Astrocyte of the spinal cord (primary cell): Measurements from ENCODE around the gene HK3.

Experiments
- DNase-seq: peaks from one replicate; pipeline ENCODE4 v3.0.0; 2011; ENCODE audit warnings: low read depth, low spot score
- H3K4me3 ChIP-seq: 2 replicates; pipeline ENCODE4 v1.5.1; 2011; ENCODE audit warnings: low read depth, mild to moderate bottlenecking, low read length, moderate library complexity
- CTCF ChIP-seq: IDR thresholded peaks from 2 replicates; pipeline ENCODE4 v1.5.1; 2012; ENCODE audit warnings: low read depth, mild to moderate bottlenecking, low read length, inconsistent platforms
- in situ Hi-C: cut with HindIII; loops from 2 replicates; pipeline ENCODE4 v1.10.0; 2017; ENCODE audit warnings: low sequenced_read_pairs

The HK3 gene

GRCh38 chr5:176904276-176904675 lies 5.1 kb upstream of the HK3 start:
- H3K4me3 ChIP-seq = no peak overlapping the region
- in situ Hi-C loops = no loop called here
- no peak for DNase-seq
- TF ChIP-seq CTCF = no peak

GRCh38 chr5:176902911-176903664 lies 3.9 kb upstream of the HK3 start:
- DNase-seq = no peak
- in situ Hi-C loops = no loop called here
- no peak for TF ChIP-seq CTCF
- no peak overlapping the region for H3K4me3 ChIP-seq

GRCh38 chr5:176902102-176902814 lies 3.1 kb upstream of the HK3 start:
- no peak for DNase-seq
- no peak for TF ChIP-seq CTCF
- in situ Hi-C loops = no loop called here
- no peak overlapping the region for H3K4me3 ChIP-seq

- TF ChIP-seq CTCF = no peak
- no peak for DNase-seq
- in situ Hi-C loops = no loop called here
- H3K4me3 ChIP-seq = no peak overlapping the region
These were observed 2.3 kb upstream of the HK3 start for GRCh38 chr5:176901260-176902101.

GRCh38 chr5:176900780-176901204 lies 1.6 kb upstream of the HK3 start:
- DNase-seq = no peak
- TF ChIP-seq CTCF = no peak
- H3K4me3 ChIP-seq = no peak overlapping the region
- in situ Hi-C loops = no loop called here

- in situ Hi-C loops = no loop called here
- DNase-seq = no peak
These were observed 1.0 kb upstream of the HK3 start for GRCh38 chr5:176899946-176900779.

More at GRCh38 chr5:176899946-176900779, 1.0 kb upstream of the HK3 start:
- TF ChIP-seq CTCF = no peak
- no peak overlapping the region for H3K4me3 ChIP-seq
